Heart right ventricle (tissue), 16 donors: ENCODE measurements around the gene RNF215. TPM values are rescaled to one million over a fixed set of nuclear protein-coding genes. Genes with fewer than 3 reads are reported as not detected.

Experiments
- ATAC-seq, 8 donors: fragments of 200-7000 bp; cut with Tn5 transposase; one replicate each; pipeline ENCODE4 v1.9.1; 2020; ENCODE audit warnings: mild to moderate bottlenecking in 8 of 8, moderate library complexity in 8 of 8, moderate number of reproducible peaks in 1 of 8
- DNase-seq, 2 donors: peaks; one replicate each; pipeline ENCODE4 v3.0.0-alpha.2; 2020
- H3K27ac ChIP-seq, 10 donors: fragments of 200-600 bp; sonication (generic) in 2 of 10; one replicate each; pipeline versions ENCODE4 v1.5.0 to v1.8.0; 2020 to 2022; ENCODE audit warnings: mild to moderate bottlenecking in 3 of 10
- H3K27me3 ChIP-seq, 7 donors: fragments of 200-600 bp; one replicate each; pipeline ENCODE4 v1.8.0; 2021 to 2022; ENCODE audit warnings: mild to moderate bottlenecking in 2 of 7
- H3K36me3 ChIP-seq, 9 donors: fragments of 200-600 bp; sonication (generic) in 1 of 9; one replicate each; pipeline versions ENCODE4 v1.5.0 to v1.8.0; 2020 to 2022; ENCODE audit warnings: mild to moderate bottlenecking in 2 of 9
- H3K4me1 ChIP-seq, 9 donors: fragments of 200-600 bp; sonication (generic) in 1 of 9; one replicate each; pipeline versions ENCODE4 v1.5.0 to v1.8.0; 2020 to 2022; ENCODE audit warnings: mild to moderate bottlenecking in 4 of 9
- H3K4me3 ChIP-seq, 10 donors: fragments of 200-600 bp; sonication (generic) in 2 of 10; one replicate each; pipeline versions ENCODE4 v1.5.0 to v1.8.0; 2020 to 2022; ENCODE audit warnings: mild to moderate bottlenecking in 7 of 10, moderate library complexity in 2 of 10
- H3K9me3 ChIP-seq, 11 donors: fragments of 200-600 bp in 10 of 11; sonication (generic) in 2 of 11; one replicate each; pipeline versions ENCODE4 v1.5.0 to v1.8.0; 2013 to 2022; ENCODE audit warnings: mild to moderate bottlenecking in 2 of 11, control low read depth in 1 of 11, moderate library complexity in 1 of 11
- CTCF ChIP-seq, 9 donors: fragments of 200-600 bp; sonication (generic) in 2 of 9; IDR thresholded peaks; one replicate each; pipeline versions ENCODE4 v1.5.0 to v1.8.0; 2021 to 2022; ENCODE audit warnings: antibody characterized with exemption in 9 of 9, mild to moderate bottlenecking in 5 of 9, moderate library complexity in 1 of 9
- WGBS, 2 donors: extraction: QIAGEN DNeasy Blood & Tissue Kit; methylation state at CpG; one replicate each; pipeline ENCODE4 v1.1.7; 2013; ENCODE audit warnings: inconsistent platforms in 1 of 2; 5-methylcytosine and 5-hydroxymethylcytosine counted together
- intact Hi-C, 10 donors: fragments of 100-400 bp; cut with DNase I; formaldehyde crosslinking; loops; one replicate each; pipeline versions ENCODE4 v1.11.1 to v1.14.2; 2022
- polyA plus RNA-seq, 2 donors: library from polyadenylated mRNA; stranded (reverse); fragments of 200-250 nt; gene quantifications; one replicate each; pipeline ENCODE4 v1.2.3, GENCODE V29; 2013
- total RNA-seq, 10 donors: library from RNA; stranded (reverse); fragmentation: NEBNext Ultra II Directional in 3 of 10; extraction: Animal tissue kit (Norgen Biotek cat#: 25700) in 3 of 10; gene quantifications; one replicate each; pipeline versions ENCODE4 v1.2.1 to v1.2.4, GENCODE V29; 2021 to 2023
- donor health status: Arrhythmogenic right ventricular cardiomyopathy.
- donor health status: ischemic (EF 13 %, LVEDD 7.1; RV severe dilation, severe dysfunction).
- donor health status: healthy with polysubstance abuse.
- donor health status: DM: no; HTN: yes; CAD: no.
- donor health status: DM: no; HTN: no; CAD: no.
- donor health status: ischemic (EF 25% LVEDD 6.9; RV normal size, moderate dysfunction).
- donor health status: ischemic (EF 25% LVEDD 5.7; RV mildly dilated, moderate dysfunction).
- donor health status: healthy.
- donor health status: DM: yes; HTN: yes; CAD: no.
- donor health status: Ischemic cardiomyopathy.
- donor health status: ischemic (EF 35%, LVEDD 5.7; RV mildly dilated, moderate dysfunction).
- donor health status: nonischemic (EF 11% LVEDD 7.7; RV severe dilation, severe dysfunction).
- donor health status: DM: yes; HTN: yes; CAD: no.
- donor health status: PGD.
- donor health status: ischemic (EF 29% LVEDD 5.4; RV normal size, mild dysfunction).
- donor health status: nonischemic (EF 23%, LVEDD 6.1; RV moderate dilation, normal function).

Gene RNF215
- total and polyA plus RNA-seq, 12 donors, result 3.4 to 10.5 (median 6.0) TPM

- Histone ChIP-seq H3K4me1 (no peaks in the 10 kb centered on the region), H3K9me3 (no peaks in the 10 kb centered on the region), H3K27me3 (no peaks in the 10 kb centered on the region), H3K4me3 (no peak overlapping the region), H3K27ac (no peak overlapping the region), H3K36me3 (peaks cover 0 to 84% (median 12%) of the 10 kb centered on the region in 9 donors)
- intact Hi-C loops, result no loop called here
- DNase-seq (no peak), ATAC-seq (no peak)
- TF ChIP-seq CTCF (IDR thresholded peaks at IDR 0.05), result no peak
- 85 to 87% methylated on average over 3 of the region's 3 CpGs for WGBS, 2 donors
Measured at GRCh38 chr22:30411780-30412179, 24.6 kb upstream of the RNF215 start.

GRCh38 chr22:30408388-30409102 is 21.3 kb upstream of the RNF215 start:
- 81 to 85% methylated on average over 13 of the region's 13 CpGs for WGBS, 2 donors
- intact Hi-C loops, result no loop called here
- no peak overlapping the region for H3K27ac ChIP-seq

GRCh38 chr22:30406400-30406799 is 19.2 kb upstream of the RNF215 start:
- no peak overlapping the region for H3K4me3 ChIP-seq
- peaks cover 0 to 4% (median 0%) of the 10 kb centered on the region in 9 donors for H3K4me1 ChIP-seq
- DNase-seq, result no peak
- H3K36me3 ChIP-seq, result peaks cover 0 to 48% (median 0%) of the 10 kb centered on the region in 9 donors
- intact Hi-C loops, result no loop called here
- H3K27me3 ChIP-seq, result no peaks in the 10 kb centered on the region
- WGBS, 2 donors, result 72 to 92% methylated on average over 6 of the region's 6 CpGs
- H3K27ac ChIP-seq, result no peak overlapping the region
- ATAC-seq, result no peak
- H3K9me3 ChIP-seq, result no peaks in the 10 kb centered on the region
- no peak for TF ChIP-seq CTCF (IDR thresholded peaks at IDR 0.05)

More at GRCh38 chr22:30408388-30409102, 21.3 kb upstream of the RNF215 start:
- Histone ChIP-seq H3K4me3 (no peak overlapping the region), H3K9me3 (no peaks in the 10 kb centered on the region), H3K36me3 (peaks cover 0 to 59% (median 0%) of the 10 kb centered on the region in 9 donors), H3K27me3 (no peaks in the 10 kb centered on the region), H3K4me1 (no peaks in the 10 kb centered on the region)
- peak in 3 of 8 donors; percentile 16 to 57 (median 43) for ATAC-seq
- no peak for DNase-seq
- TF ChIP-seq CTCF (IDR thresholded peaks at IDR 0.05), result no peak

GRCh38 chr22:30405731-30406130 is 18.5 kb upstream of the RNF215 start:
- Histone ChIP-seq H3K9me3 (no peaks in the 10 kb centered on the region), H3K4me1 (peaks cover 0 to 4% (median 0%) of the 10 kb centered on the region in 9 donors), H3K4me3 (no peak overlapping the region), H3K36me3 (peaks cover 0 to 42% (median 0%) of the 10 kb centered on the region in 9 donors), H3K27me3 (no peaks in the 10 kb centered on the region), H3K27ac (no peak overlapping the region)
- WGBS, 2 donors, result 55 to 61% methylated on average over 4 of the region's 4 CpGs
- no peak for DNase-seq
- TF ChIP-seq CTCF (IDR thresholded peaks at IDR 0.05), result no peak
- no peak for ATAC-seq
- intact Hi-C loops, result no loop called here
